Omental fat pad (tissue), 4 donors: Measurements from ENCODE around the gene NDST3. TPM values are rescaled to one million over a fixed set of nuclear protein-coding genes. Genes with fewer than 3 reads are reported as not detected.

Experiments
- ATAC-seq: fragments of 150-250 bp; one replicate; pipeline ENCODE4 v1.9.1; 2016; ENCODE audit warnings: mild to moderate bottlenecking, moderate library complexity; ENCODE audit not compliant: low FRiP score
- DNase-seq: peaks from one replicate; pipeline ENCODE4 v3.0.0-alpha.2; 2019; ENCODE audit warnings: low spot score
- CTCF ChIP-seq, 3 donors: fragments of 450-650 bp; IDR thresholded peaks; one replicate each; pipeline ENCODE4 v1.5.1; 2016 to 2017; ENCODE audit warnings: antibody characterized with exemption in 3 of 3, mild to moderate bottlenecking in 3 of 3, moderate library complexity in 2 of 3
- total RNA-seq, 4 donors: library from RNA; depleted of rRNA; stranded (reverse); fragments of >200 nt; gene quantifications; one replicate each; pipeline ENCODE4 v1.1.0, GENCODE V29; 2016

Gene NDST3
- total RNA-seq, 4 donors from 2014 or later: not detected

GRCh38 chr4:118281611-118282442 lies 247.5 kb downstream of the NDST3 start:
- ATAC-seq: no peak
- DNase-seq: no peak
- no peak for TF ChIP-seq CTCF (IDR thresholded peaks at IDR 0.05)

GRCh38 chr4:118282692-118283091 lies 248.4 kb downstream of the NDST3 start:
- DNase-seq (no peak), ATAC-seq (no peak)
- TF ChIP-seq CTCF (IDR thresholded peaks at IDR 0.05): no peak

GRCh38 chr4:118284169-118284568 lies 249.9 kb downstream of the NDST3 start:
- DNase-seq (no peak), ATAC-seq (no peak)
- TF ChIP-seq CTCF (IDR thresholded peaks at IDR 0.05): no peak

GRCh38 chr4:118285931-118286330 lies 251.6 kb downstream of the NDST3 start:
- ATAC-seq: no peak
- DNase-seq: no peak
- no peak for TF ChIP-seq CTCF (IDR thresholded peaks at IDR 0.05)

- ATAC-seq (no peak), DNase-seq (no peak)
- no peak for TF ChIP-seq CTCF (IDR thresholded peaks at IDR 0.05)
Measured at GRCh38 chr4:118286685-118287084, 252.4 kb downstream of the NDST3 start.

GRCh38 chr4:118287711-118288451 lies 253.6 kb downstream of the NDST3 start:
- ATAC-seq: no peak
- DNase-seq: no peak
- no peak for TF ChIP-seq CTCF (IDR thresholded peaks at IDR 0.05)
